Parathyroid adenoma (tissue), 2 donors: ENCODE measurements around the gene RCAN3.
"Not testable (repeated sequence)": the region's sequence is repeated elsewhere in the genome, so short reads cannot be mapped to it uniquely, and the experiment has no call there.

ENCODE experiments used
- H2AFZ ChIP-seq: fragments of 300-600 bp; sonication (generic); one replicate; pipeline ENCODE4 v1.7.0; 2017; ENCODE audit warnings: antibody characterized with exemption, mild to moderate bottlenecking
- H3K27ac ChIP-seq: fragments of 300-600 bp; sonication (generic); one replicate; pipeline ENCODE4 v1.7.0; 2017
- H3K27me3 ChIP-seq: fragments of 300-600 bp; sonication (generic); one replicate; pipeline ENCODE4 v1.7.0; 2017; ENCODE audit warnings: low read length; ENCODE audit not compliant: control insufficient read depth, insufficient read depth
- H3K36me3 ChIP-seq: fragments of 300-600 bp; sonication (generic); one replicate; pipeline ENCODE4 v1.7.0; 2017; ENCODE audit warnings: low read length; ENCODE audit not compliant: control insufficient read depth, insufficient read depth
- H3K4me1 ChIP-seq: fragments of 300-600 bp; sonication (generic); one replicate; pipeline ENCODE4 v1.7.0; 2017; ENCODE audit warnings: control low read depth
- H3K4me2 ChIP-seq: fragments of 300-600 bp; sonication (generic); one replicate; pipeline ENCODE4 v1.7.0; 2017; ENCODE audit warnings: low read length
- H3K4me3 ChIP-seq: fragments of 300-600 bp; sonication (generic); one replicate; pipeline ENCODE4 v1.7.0; 2017; ENCODE audit warnings: low read depth, low read length
- H3K79me2 ChIP-seq: fragments of 300-600 bp; sonication (generic); one replicate; pipeline ENCODE4 v1.7.0; 2017; ENCODE audit warnings: control low read depth
- H3K9ac ChIP-seq: fragments of 300-600 bp; sonication (generic); one replicate; pipeline ENCODE4 v1.7.0; 2017; ENCODE audit warnings: mild to moderate bottlenecking
- H3K9me3 ChIP-seq: fragments of 300-600 bp; sonication (generic); one replicate; pipeline ENCODE4 v1.7.0; 2017; ENCODE audit warnings: low read length; ENCODE audit not compliant: control insufficient read depth
- CTCF ChIP-seq: fragments of 300-600 bp; sonication (generic); IDR thresholded peaks from one replicate; pipeline ENCODE4 v1.7.0; 2017; ENCODE audit warnings: antibody characterized with exemption, mild to moderate bottlenecking
- donor health status: primary hyperparathyroidism.

RCAN3 gene

GRCh38 chr1:24514946-24515345 is 12.3 kb downstream of the RCAN3 start:
- no peaks in the 10 kb centered on the region for H3K4me1 ChIP-seq
- H3K9ac ChIP-seq: no peak overlapping the region
- TF ChIP-seq CTCF: no peak
- H3K4me3 ChIP-seq: no peak overlapping the region
- H3K27ac ChIP-seq: no peak overlapping the region
- no peaks in the 10 kb centered on the region for H3K36me3 ChIP-seq
- no peaks in the 10 kb centered on the region for H3K79me2 ChIP-seq
- H3K4me2 ChIP-seq: no peak overlapping the region
- no peaks in the 10 kb centered on the region for H3K9me3 ChIP-seq
- H3K27me3 ChIP-seq: no peaks in the 10 kb centered on the region
- H2AFZ ChIP-seq: no peak overlapping the region

GRCh38 chr1:24515671-24516209 is 13.1 kb downstream of the RCAN3 start:
- not testable (repeated sequence) for H3K36me3 ChIP-seq, H3K9me3 ChIP-seq, H3K27me3 ChIP-seq, H3K4me2 ChIP-seq, H3K9ac ChIP-seq, H3K4me3 ChIP-seq, H2AFZ ChIP-seq, H3K4me1 ChIP-seq, H3K27ac ChIP-seq, H3K79me2 ChIP-seq

GRCh38 chr1:24516506-24516905 is 13.9 kb downstream of the RCAN3 start:
- Histone ChIP-seq H3K9ac (no peak overlapping the region), H2AFZ (no peak overlapping the region), H3K27ac (no peak overlapping the region), H3K9me3 (no peaks in the 10 kb centered on the region), H3K27me3 (no peaks in the 10 kb centered on the region), H3K4me1 (no peaks in the 10 kb centered on the region), H3K4me3 (no peak overlapping the region), H3K36me3 (no peaks in the 10 kb centered on the region), H3K4me2 (no peak overlapping the region), H3K79me2 (no peaks in the 10 kb centered on the region)
- no peak for TF ChIP-seq CTCF

- H3K27ac ChIP-seq: no peak overlapping the region
Measured at GRCh38 chr1:24517898-24518297, 15.3 kb downstream of the RCAN3 start.

GRCh38 chr1:24520282-24520681 is 17.6 kb downstream of the RCAN3 start:
- not testable (repeated sequence) for H3K79me2 ChIP-seq, H3K9me3 ChIP-seq, H3K4me1 ChIP-seq, H3K4me3 ChIP-seq, H3K4me2 ChIP-seq, H3K36me3 ChIP-seq, H3K27ac ChIP-seq, H2AFZ ChIP-seq, H3K9ac ChIP-seq, H3K27me3 ChIP-seq

More at GRCh38 chr1:24517898-24518297, 15.3 kb downstream of the RCAN3 start:
- no peaks in the 10 kb centered on the region for H3K4me1 ChIP-seq
- no peak overlapping the region for H2AFZ ChIP-seq
- no peaks in the 10 kb centered on the region for H3K9me3 ChIP-seq
- H3K9ac ChIP-seq: no peak overlapping the region
- H3K4me2 ChIP-seq: no peak overlapping the region
- no peaks in the 10 kb centered on the region for H3K36me3 ChIP-seq
- no peak overlapping the region for H3K4me3 ChIP-seq
- no peaks in the 10 kb centered on the region for H3K27me3 ChIP-seq
- TF ChIP-seq CTCF: no peak
- no peaks in the 10 kb centered on the region for H3K79me2 ChIP-seq

GRCh38 chr1:24525606-24526005 is 23.0 kb downstream of the RCAN3 start:
- no peak overlapping the region for H3K4me2 ChIP-seq

More at GRCh38 chr1:24525606-24526005, 23.0 kb downstream of the RCAN3 start:
- no peak overlapping the region for H2AFZ ChIP-seq
- H3K9ac ChIP-seq: no peak overlapping the region
- H3K9me3 ChIP-seq: no peaks in the 10 kb centered on the region
- H3K4me3 ChIP-seq: no peak overlapping the region
- H3K79me2 ChIP-seq: no peaks in the 10 kb centered on the region
- H3K27me3 ChIP-seq: no peaks in the 10 kb centered on the region
- no peak overlapping the region for H3K27ac ChIP-seq
- no peaks in the 10 kb centered on the region for H3K4me1 ChIP-seq
- no peak for TF ChIP-seq CTCF
- no peaks in the 10 kb centered on the region for H3K36me3 ChIP-seq
